HEK293 (cell line): ENCODE results near the gene KANSL2.
"Not testable (repeated sequence)": the region's sequence is repeated elsewhere in the genome, so short reads cannot be mapped to it uniquely, and the experiment has no call there.

Experiments
- BCL11A ChIP-seq: fragments of 450-650 bp; formaldehyde crosslinking; IDR thresholded peaks from 2 replicates; pipeline ENCODE4 v1.5.1; 2016; ENCODE audit warnings: low read depth, missing biosample characterization, missing genetic modification characterization
- RBAK ChIP-seq: fragments of 450-650 bp; formaldehyde crosslinking; IDR thresholded peaks from 2 replicates; pipeline ENCODE4 v1.5.1; 2016; ENCODE audit warnings: missing biosample characterization, missing genetic modification characterization
- ZBTB21 ChIP-seq: fragments of 450-650 bp; formaldehyde crosslinking; IDR thresholded peaks from 2 replicates; pipeline ENCODE4 v1.5.1; 2017; ENCODE audit warnings: missing biosample characterization, missing genetic modification characterization
- ZFP69B ChIP-seq: fragments of 450-650 bp; formaldehyde crosslinking; IDR thresholded peaks from 2 replicates; pipeline ENCODE4 v1.5.1; 2016; ENCODE audit warnings: missing biosample characterization, missing genetic modification characterization
- ZNF146 ChIP-seq: fragments of 450-650 bp; formaldehyde crosslinking; IDR thresholded peaks from 2 replicates; pipeline ENCODE4 v1.5.1; 2016; ENCODE audit warnings: missing biosample characterization, missing genetic modification characterization
- ZNF202 ChIP-seq: fragments of 450-650 bp; formaldehyde crosslinking; IDR thresholded peaks from 2 replicates; pipeline ENCODE4 v1.5.1; 2016; ENCODE audit warnings: missing biosample characterization, missing genetic modification characterization, borderline replicate concordance
- ZNF211 ChIP-seq: fragments of 450-650 bp; formaldehyde crosslinking; IDR thresholded peaks from 2 replicates; pipeline ENCODE4 v1.5.1; 2016; ENCODE audit warnings: low read depth, missing biosample characterization, missing genetic modification characterization
- ZNF274 ChIP-seq, 2 experiments: fragments of 200-500 bp in 1 of 2; fragments of 450-650 bp in 1 of 2; sonication (Bioruptor generic) in 1 of 2; formaldehyde crosslinking in 1 of 2; IDR thresholded peaks; 2 replicates each; pipeline versions ENCODE4 v1.5.1 to v1.6.1; 2014 to 2016; ENCODE audit warnings: borderline replicate concordance in 1 of 2, inconsistent platforms in 1 of 2, low read length in 1 of 2, missing biosample characterization in 1 of 2, missing genetic modification characterization in 1 of 2
- ZNF391 ChIP-seq: fragments of 450-650 bp; formaldehyde crosslinking; IDR thresholded peaks from 2 replicates; pipeline ENCODE4 v1.5.1; 2016; ENCODE audit warnings: low read depth, missing biosample characterization, missing genetic modification characterization, borderline replicate concordance
- ZNF558 ChIP-seq: fragments of 450-650 bp; formaldehyde crosslinking; IDR thresholded peaks from 2 replicates; pipeline ENCODE4 v1.5.1; 2016; ENCODE audit warnings: missing biosample characterization, missing genetic modification characterization
- ZNF660 ChIP-seq: fragments of 450-650 bp; IDR thresholded peaks from 2 replicates; pipeline ENCODE4 v1.5.1; 2018; ENCODE audit warnings: missing biosample characterization, mild to moderate bottlenecking, missing genetic modification characterization
- ZNF830 ChIP-seq: fragments of 450-650 bp; IDR thresholded peaks from 2 replicates; pipeline ENCODE4 v1.5.0; 2018; ENCODE audit warnings: missing biosample characterization, missing genetic modification characterization, low read depth, mild to moderate bottlenecking, moderate library complexity
- TF ChIP-seq, protein P1 (sequence below): fragments of 450-650 bp; formaldehyde crosslinking; IDR thresholded peaks from 2 replicates; pipeline ENCODE4 v1.5.1; 2016; ENCODE audit warnings: missing biosample characterization, missing genetic modification characterization

DNA sequence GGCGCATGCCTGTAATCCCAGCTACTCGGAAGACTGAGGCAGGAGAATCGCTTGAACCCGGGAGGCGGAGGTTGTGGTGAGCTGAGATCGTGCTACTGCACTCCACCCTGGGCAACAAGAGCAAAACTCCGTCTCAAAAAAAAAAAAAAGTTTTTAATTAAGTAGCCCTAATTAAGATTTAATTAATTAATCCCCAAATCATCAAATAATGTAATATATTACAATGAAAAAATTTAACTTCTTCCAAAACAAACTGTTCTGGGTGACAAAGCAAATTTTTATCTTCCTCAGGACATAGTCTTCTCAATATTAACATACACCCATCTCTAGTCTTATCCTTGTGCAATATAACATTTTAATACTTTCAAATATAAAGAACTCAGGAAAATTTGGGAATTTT is 16.8 kb upstream of the KANSL2 start:
- TF ChIP-seq ZFP69B (tag by site-specific recombination); ZNF274 (IDR thresholded peaks at IDR 0.05; ENCODE audit: low read length); ZNF274 (tag by site-specific recombination; IDR thresholded peaks at IDR 0.05; ENCODE audit: borderline replicate concordance); ZNF202 (tag by site-specific recombination); BCL11A (tag by site-specific recombination); ZNF830 (tag by site-specific recombination); ZNF391; ZNF146; RBAK (tag by site-specific recombination); ZNF660 (tag by site-specific recombination); ZBTB21 (tag by site-specific recombination); ZNF558; ZNF211 (tag by site-specific recombination): not testable (repeated sequence)
- TF ChIP-seq, protein P1, sequence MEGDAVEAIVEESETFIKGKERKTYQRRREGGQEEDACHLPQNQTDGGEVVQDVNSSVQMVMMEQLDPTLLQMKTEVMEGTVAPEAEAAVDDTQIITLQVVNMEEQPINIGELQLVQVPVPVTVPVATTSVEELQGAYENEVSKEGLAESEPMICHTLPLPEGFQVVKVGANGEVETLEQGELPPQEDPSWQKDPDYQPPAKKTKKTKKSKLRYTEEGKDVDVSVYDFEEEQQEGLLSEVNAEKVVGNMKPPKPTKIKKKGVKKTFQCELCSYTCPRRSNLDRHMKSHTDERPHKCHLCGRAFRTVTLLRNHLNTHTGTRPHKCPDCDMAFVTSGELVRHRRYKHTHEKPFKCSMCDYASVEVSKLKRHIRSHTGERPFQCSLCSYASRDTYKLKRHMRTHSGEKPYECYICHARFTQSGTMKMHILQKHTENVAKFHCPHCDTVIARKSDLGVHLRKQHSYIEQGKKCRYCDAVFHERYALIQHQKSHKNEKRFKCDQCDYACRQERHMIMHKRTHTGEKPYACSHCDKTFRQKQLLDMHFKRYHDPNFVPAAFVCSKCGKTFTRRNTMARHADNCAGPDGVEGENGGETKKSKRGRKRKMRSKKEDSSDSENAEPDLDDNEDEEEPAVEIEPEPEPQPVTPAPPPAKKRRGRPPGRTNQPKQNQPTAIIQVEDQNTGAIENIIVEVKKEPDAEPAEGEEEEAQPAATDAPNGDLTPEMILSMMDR, result not testable (repeated sequence)
